Activated CD4-positive, alpha-beta T cell treated with anti-CD3 and anti-CD28 coated beads, Interleukin-2, amount 50 U/mL, for 48 hours (primary cell): ENCODE data around the gene LRFN4.
A peak's percentile ranks its signal among the peaks of the same experiment; 100 is the strongest.

Experiments used
- DNase-seq, 2 experiments: peaks; one replicate each; pipeline ENCODE4 v3.0.0-alpha.2; 2020

Gene LRFN4

GRCh38 chr11:66845876-66846212 lies 11.0 kb upstream of the LRFN4 start:
- DNase-seq = no peak

GRCh38 chr11:66846671-66847091 lies 10.2 kb upstream of the LRFN4 start:
- no peak for DNase-seq

- DNase-seq = no peak
Measured at GRCh38 chr11:66847461-66848232, 9.2 kb upstream of the LRFN4 start.

GRCh38 chr11:66848671-66849500 lies 8.0 kb upstream of the LRFN4 start:
- DNase-seq = peak in 1 of 2 experiments; percentile 2

- peak in 1 of 2 experiments; percentile 1 for DNase-seq
Measured at GRCh38 chr11:66849501-66850234, 7.2 kb upstream of the LRFN4 start.

- no peak for DNase-seq
Measured at GRCh38 chr11:66850235-66850587, 6.7 kb upstream of the LRFN4 start.

- DNase-seq = no peak
Measured at GRCh38 chr11:66850588-66851238, 6.2 kb upstream of the LRFN4 start.

GRCh38 chr11:66851239-66851596 lies 5.6 kb upstream of the LRFN4 start:
- DNase-seq = no peak

- peak; percentile 37 to 52 for DNase-seq
Measured at GRCh38 chr11:66851698-66852465, 5.0 kb upstream of the LRFN4 start.

GRCh38 chr11:66852466-66853241 lies 4.2 kb upstream of the LRFN4 start:
- no peak for DNase-seq

- DNase-seq = no peak
Measured at GRCh38 chr11:66853242-66854229, 3.3 kb upstream of the LRFN4 start.

GRCh38 chr11:66854231-66854661 lies 2.6 kb upstream of the LRFN4 start:
- no peak for DNase-seq

- DNase-seq = no peak
Measured at GRCh38 chr11:66854729-66855211, 2.1 kb upstream of the LRFN4 start.

GRCh38 chr11:66855574-66856495 lies 1.0 kb upstream of the LRFN4 start:
- peak; percentile 90 to 91 for DNase-seq

- DNase-seq = peak in 1 of 2 experiments; percentile 30
Measured at GRCh38 chr11:66857234-66857926, 516 bp downstream of the LRFN4 start.

GRCh38 chr11:66857927-66858185 lies 992 bp downstream of the LRFN4 start:
- no peak for DNase-seq

GRCh38 chr11:66858186-66858938 lies 1.5 kb downstream of the LRFN4 start:
- DNase-seq = no peak
